K562 (cell line): ENCODE data around the gene IGSF3. TPM values are rescaled to one million over a fixed set of nuclear protein-coding genes. Genes with fewer than 3 reads are reported as not detected.

Source experiments
- ADNP ChIP-seq: fragments of 200-800 bp; sonication (Bioruptor generic); IDR thresholded peaks from 2 replicates; pipeline ENCODE4 v1.6.1; 2016; ENCODE audit warnings: missing genetic modification characterization, missing compliant biosample characterization
- CHD7 ChIP-seq: fragments of 200-600 bp; sonication (generic); IDR thresholded peaks from one replicate; pipeline ENCODE4 v1.6.1; 2012; ENCODE audit warnings: mild to moderate bottlenecking, low read depth, low read length, inconsistent platforms
- FOSL1 ChIP-seq: fragments of 200-800 bp; sonication (Bioruptor generic); conservative IDR thresholded peaks from 2 replicates; pipeline ENCODE4 v1.6.1; 2016; ENCODE audit warnings: missing genetic modification characterization, missing compliant biosample characterization
- FOXK2 ChIP-seq, 2 experiments: fragments of 450-650 bp; IDR thresholded peaks in 1 of 2; conservative IDR thresholded peaks in 1 of 2; 2 replicates each; pipeline ENCODE4 v1.6.1; 2016; ENCODE audit warnings: low read depth in 2 of 2, mild to moderate bottlenecking in 1 of 2
- FOXP4 ChIP-seq: sonication (generic); formaldehyde crosslinking; IDR thresholded peaks from 2 replicates; pipeline ENCODE4 v1.8.0; 2022; ENCODE audit warnings: mild to moderate bottlenecking, missing genetic modification reagents, borderline replicate concordance
- GATA2 ChIP-seq: sonication (generic); formaldehyde crosslinking; IDR thresholded peaks from 2 replicates; pipeline ENCODE4 v1.4.0; 2020; ENCODE audit warnings: mild to moderate bottlenecking, missing genetic modification reagents
- HDAC8 ChIP-seq: fragments of 450-650 bp; IDR thresholded peaks from 2 replicates; pipeline ENCODE4 v1.6.1; 2016; ENCODE audit warnings: mild to moderate bottlenecking, missing genetic modification characterization, moderate library complexity, missing compliant biosample characterization
- RBFOX2 ChIP-seq: fragments of 200-400 bp; formaldehyde crosslinking; IDR thresholded peaks from 2 replicates; pipeline ENCODE4 v1.6.1; 2017; ENCODE audit warnings: low read depth, mild to moderate bottlenecking, low read length, moderate library complexity
- SMARCB1 ChIP-seq: IDR thresholded peaks from 2 replicates; pipeline ENCODE4 v1.6.1; 2011; ENCODE audit warnings: improper control_type of control experiment, low read depth; ENCODE audit not compliant: insufficient read length
- SNAPC5 ChIP-seq: fragments of 250-450 bp; sonication (Bioruptor Pico); IDR thresholded peaks from 2 replicates; pipeline ENCODE4 v1.8.0; 2021; ENCODE audit warnings: moderate library complexity, mild to moderate bottlenecking, inconsistent platforms
- STAT5A ChIP-seq: IDR thresholded peaks from 2 replicates; pipeline ENCODE4 v1.6.1; 2012; ENCODE audit warnings: low read length, inconsistent platforms, borderline replicate concordance
- ZBTB12 ChIP-seq: fragments of 250-450 bp; sonication (Bioruptor Pico); IDR thresholded peaks from 2 replicates; pipeline ENCODE4 v1.4.0; 2020
- ZNF57 ChIP-seq: fragments of 450-650 bp; formaldehyde crosslinking; IDR thresholded peaks from 2 replicates; pipeline ENCODE4 v1.4.0; 2020; ENCODE audit warnings: mild to moderate bottlenecking, moderate library complexity
- polyA plus RNA-seq, 8 experiments: library from polyadenylated mRNA; depleted of rRNA in 4 of 8; stranded (reverse) in 5 of 8; unstranded in 3 of 8; fragments of >200 nt; fragmentation: Nextera tagmentation in 2 of 8; fragmentation: Illumina TruSeq in 1 of 8; extraction: Ambion mirVana in 2 of 8; extraction: Trizol in 1 of 8; gene quantifications; 2 replicates each; pipeline versions ENCODE4 v1.2.1 to v1.2.3, GENCODE V29; 2011 to 2014; ENCODE audit warnings: inconsistent platforms in 1 of 8, missing spikeins in 1 of 8
- total RNA-seq, 7 experiments: library from RNA; depleted of rRNA in 6 of 7; stranded (reverse); fragments of >200 nt in 6 of 7; fragmentation: Illumina TruSeq in 2 of 7; extraction: Trizol in 2 of 7; gene quantifications; 2 replicates each; pipeline versions ENCODE4 v1.2.1 to v1.2.3, GENCODE V29; 2011 to 2021; ENCODE audit warnings: low replicate concordance in 1 of 7

The IGSF3 gene
- total and polyA plus RNA-seq, 9 of the 15 experiments (the other 6 are each of a cell fraction or from before 2014, with no cell fraction given) = 1.1 to 15.0 (median 8.3) TPM

GRCh38 chr1:116573431-116574095 lies 94.0 kb downstream of the IGSF3 start (continued):
- TF ChIP-seq CHD7 (no peak), GATA2 (CRISPR knock-in tag) (peak; percentile 66), STAT5A (peak; percentile 65; the same call in 1 of the 2 replicates), SNAPC5 (CRISPR knock-in tag) (no peak), ZNF57 (CRISPR knock-in tag) (no peak), RBFOX2 (no peak), HDAC8 (tag) (no peak), SMARCB1 (peak; percentile 55), ZBTB12 (no peak), FOXP4 (CRISPR knock-in tag) (no peak), FOSL1 (peak; percentile 42; the same call in 1 of the 2 replicates), ADNP (peak; percentile 23; the same call in 1 of the 2 replicates), FOXK2 (conservative IDR thresholded peaks at IDR 0.05 in 1 of 2, IDR thresholded peaks at IDR 0.05 in 1 of 2; ENCODE audit: low read depth in 2 of 2) (no peak; a peak in 1 of 4 replicates)
